MCF 10A (cell line): Measurements from ENCODE around the gene PEF1. TPM values are rescaled to one million over a fixed set of nuclear protein-coding genes. Genes with fewer than 3 reads are reported as not detected.

ENCODE experiments used
- BruUV-seq: library from RNA; stranded (reverse); fragments of 400-500 nt; replicated peaks from 2 replicates; lab custom pipeline; 2021; lab: Mats Ljungman, UMichigan
- CTCF ChIA-PET: fragments of 300-600 bp; sonication (Branson Sonifier 250); formaldehyde crosslinking; extraction: SDS; loops from one replicate; lab custom pipeline; 2021; ENCODE audit warnings: antibody characterized with exemption, inconsistent platforms; lab: Yijun Ruan, JAX
- POLR2A ChIA-PET: fragments of 300-600, 350-650 bp; sonication (Branson Sonifier 250); formaldehyde crosslinking; extraction: SDS; loops from one replicate; lab custom pipeline; 2020; ENCODE audit warnings: antibody characterized with exemption, inconsistent platforms; lab: Yijun Ruan, JAX
- DNase-seq: peaks from one replicate; pipeline ENCODE4 v3.0.0-alpha.2; 2018; ENCODE audit not compliant: unreplicated experiment
- H3K27ac Mint-ChIP-seq: one replicate; pipeline ENCODE4 v1.8.0; 2022; ENCODE audit warnings: mild to moderate bottlenecking, low read depth, mixed read lengths; ENCODE audit not compliant: unreplicated experiment
- H3K27me3 Mint-ChIP-seq: one replicate; pipeline ENCODE4 v1.8.0; 2022; ENCODE audit warnings: mixed read lengths; ENCODE audit not compliant: insufficient read depth, unreplicated experiment
- H3K36me3 Mint-ChIP-seq: one replicate; pipeline ENCODE4 v1.8.0; 2022; ENCODE audit warnings: mild to moderate bottlenecking, moderate library complexity, mixed read lengths; ENCODE audit not compliant: insufficient read depth, unreplicated experiment
- H3K4me1 Mint-ChIP-seq: one replicate; pipeline ENCODE4 v1.8.0; 2022; ENCODE audit warnings: mixed read lengths; ENCODE audit not compliant: insufficient read depth, unreplicated experiment
- H3K4me3 Mint-ChIP-seq: one replicate; pipeline ENCODE4 v1.8.0; 2022; ENCODE audit warnings: mild to moderate bottlenecking, moderate library complexity, mixed read lengths; ENCODE audit not compliant: unreplicated experiment
- H3K9me3 Mint-ChIP-seq: one replicate; pipeline ENCODE4 v1.8.0; 2022; ENCODE audit warnings: mixed read lengths; ENCODE audit not compliant: unreplicated experiment
- CTCF ChIP-seq: fragments of 200-600 bp; IDR thresholded peaks from one replicate; pipeline ENCODE4 v1.8.0; 2022; ENCODE audit warnings: antibody characterized with exemption, mild to moderate bottlenecking; ENCODE audit not compliant: unreplicated experiment
- intact Hi-C: fragments of 100-400 bp; cut with micrococcal nuclease; formaldehyde crosslinking; loops from 2 replicates; pipeline ENCODE4 v1.14.1; 2022
- total RNA-seq: library from RNA; stranded (reverse); gene quantifications from 2 replicates; pipeline ENCODE4 v1.2.3, GENCODE V29; 2022

The PEF1 gene
- total RNA-seq, 1 experiment from 2014 or later: 61.1 TPM

DNA sequence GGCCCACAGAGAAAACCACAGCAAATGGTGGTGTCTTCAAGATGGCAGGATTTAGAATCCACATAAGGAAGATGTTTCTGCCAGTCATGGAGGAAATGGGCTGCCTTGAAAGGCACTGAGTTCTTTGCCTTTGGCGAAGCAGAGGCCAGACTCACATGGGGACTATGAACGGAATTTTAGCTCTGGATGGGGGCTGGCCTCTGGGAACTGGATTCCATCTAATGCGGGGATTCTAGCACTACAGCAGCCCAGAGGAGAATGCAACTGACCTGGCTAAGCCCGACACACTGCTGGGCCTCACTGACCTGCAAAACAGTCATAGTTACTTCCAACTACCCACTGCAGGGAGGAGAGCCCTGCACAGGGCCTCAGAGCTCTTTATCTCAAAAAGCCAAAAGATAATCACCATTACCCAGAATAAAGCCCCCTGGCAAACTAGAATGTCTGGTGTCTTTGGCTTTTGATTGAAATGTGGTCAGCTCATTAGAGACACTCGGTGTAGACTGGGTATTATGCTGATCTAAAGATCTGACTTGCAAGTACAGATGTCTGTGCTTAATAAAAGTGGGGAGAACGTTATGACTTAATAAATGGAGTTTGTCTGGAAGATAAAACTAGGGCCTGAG lies 15.6 kb downstream of the PEF1 start:
- no peak for DNase-seq
- Mint-ChIP-seq H3K9me3 (no peaks in the 10 kb centered on the region), H3K27me3 (no peaks in the 10 kb centered on the region), H3K27ac (no peak overlapping the region), H3K36me3 (peaks cover 42% of the 10 kb centered on the region), H3K4me1 (peaks cover 23% of the 10 kb centered on the region), H3K4me3 (no peak overlapping the region)
- no peak for TF ChIP-seq CTCF
- no TSS peak for BruUV-seq
- intact Hi-C loops: no loop called here
- CTCF ChIA-PET: interaction anchor here (1.0 to 1.2 kb wide), 4 partner anchors 8 to 207 kb away, joined by 3 to 4 read pairs (median 4); no protein-coding TSS in a partner anchor
- POLR2A ChIA-PET: interaction anchor here (0.6 to 11.4 kb wide), 4 partner anchors 10 to 466 kb away, joined by 4 to 207 read pairs (median 8); partner anchors contain the start of gene PEF1

DNA sequence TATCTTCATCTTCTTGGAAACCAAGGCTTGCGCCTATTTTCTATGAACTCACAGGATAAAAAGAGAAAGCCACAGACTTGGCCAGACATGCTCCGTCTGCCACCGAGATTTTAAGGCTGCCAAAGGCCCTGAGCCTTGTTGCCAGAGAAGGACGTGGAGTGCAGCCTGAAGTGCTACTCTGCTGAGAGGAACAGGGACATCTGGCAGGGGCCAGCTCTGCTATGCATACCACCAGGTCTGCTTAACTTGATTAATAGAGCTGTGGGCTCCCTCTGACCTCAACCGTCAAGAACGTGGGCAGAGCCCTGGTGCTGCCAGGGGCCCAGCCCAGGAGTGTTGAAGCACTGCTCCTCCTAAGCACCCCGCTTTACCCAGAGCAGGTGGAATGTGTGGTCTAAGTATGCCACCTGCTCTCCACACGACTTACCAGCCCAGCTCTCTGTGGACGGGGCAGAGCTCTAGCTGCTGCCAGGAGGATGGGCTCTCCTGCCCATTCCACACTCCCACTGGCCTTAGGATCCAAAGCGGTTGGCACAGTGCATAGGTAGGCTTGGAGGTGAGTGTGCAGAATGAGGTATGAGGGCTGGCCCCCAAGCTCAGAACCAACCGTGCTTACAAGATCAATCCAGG lies 16.6 kb downstream of the PEF1 start:
- DNase-seq: no peak
- Mint-ChIP-seq H3K4me3 (no peak overlapping the region), H3K4me1 (peaks cover 23% of the 10 kb centered on the region), H3K36me3 (peaks cover 32% of the 10 kb centered on the region), H3K9me3 (no peaks in the 10 kb centered on the region), H3K27ac (peak overlapping the region; percentile 89), H3K27me3 (no peaks in the 10 kb centered on the region)
- ChIA-PET CTCF (interaction anchor here (1.0 to 1.1 kb wide), 2 partner anchors 9 to 34 kb away, joined by 4 to 5 read pairs; no protein-coding TSS in a partner anchor), POLR2A (interaction anchor here (1.2 to 11.4 kb wide), 5 partner anchors 9 to 31 kb away, joined by 3 to 207 read pairs (median 8); partner anchors contain the start of gene PEF1)
- intact Hi-C loops: no loop called here
- BruUV-seq: no TSS peak
- no peak for TF ChIP-seq CTCF

DNA sequence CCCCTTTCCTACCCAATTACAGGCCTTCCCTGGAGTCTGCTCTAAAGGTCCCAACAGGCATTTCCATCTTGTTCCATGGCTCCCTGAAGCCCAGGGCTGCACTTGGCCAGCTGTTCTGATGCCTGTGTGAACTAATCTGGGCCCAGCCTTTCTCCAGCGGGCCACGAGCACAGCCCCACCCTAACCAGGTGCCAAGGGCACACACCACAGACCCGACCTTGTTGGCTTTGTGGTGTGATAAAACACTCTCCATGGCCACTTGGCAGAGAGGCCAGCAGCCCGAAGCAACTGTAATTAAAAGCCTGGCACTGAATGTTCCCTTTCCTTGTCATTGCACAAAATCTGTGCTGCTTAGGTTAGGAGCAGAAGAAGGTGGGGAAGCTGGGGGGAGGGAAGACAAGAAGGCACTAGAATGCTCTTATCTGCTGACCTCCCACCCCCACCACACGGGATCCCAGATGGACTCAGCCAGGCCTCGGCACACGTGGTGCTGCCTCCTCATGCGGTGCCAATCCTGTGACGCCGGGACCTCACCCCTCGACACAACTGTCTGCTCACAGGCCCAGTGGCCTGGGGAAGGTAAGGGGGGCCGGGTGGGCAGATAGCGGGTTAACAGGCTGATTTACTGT lies 17.3 kb downstream of the PEF1 start:
- no peak for TF ChIP-seq CTCF
- no peaks in the 10 kb centered on the region for H3K9me3 Mint-ChIP-seq
- H3K4me1 Mint-ChIP-seq: peaks cover 23% of the 10 kb centered on the region
- CTCF ChIA-PET: interaction anchor here (0.9 to 1.1 kb wide), 2 partner anchors 9 to 34 kb away, joined by 5 read pairs; no protein-coding TSS in a partner anchor
- no peak overlapping the region for H3K4me3 Mint-ChIP-seq
- POLR2A ChIA-PET: interaction anchor here (0.8 to 11.4 kb wide), 8 partner anchors 9 to 96 kb away, joined by 3 to 207 read pairs (median 4); partner anchors contain the start of gene PEF1
- H3K36me3 Mint-ChIP-seq: peaks cover 32% of the 10 kb centered on the region
- peak overlapping the region; percentile 89 for H3K27ac Mint-ChIP-seq
- BruUV-seq: no TSS peak
- intact Hi-C loops: no loop called here
- DNase-seq: no peak
- H3K27me3 Mint-ChIP-seq: no peaks in the 10 kb centered on the region
